ENCODE measurements around the gene BFSP1. TPM values are rescaled to one million over a fixed set of nuclear protein-coding genes. Genes with fewer than 3 reads are reported as not detected.
A peak's percentile ranks its signal among the peaks of the same experiment; 100 is the strongest.

BFSP1 gene
- total RNA-seq = 0.84 TPM

GRCh38 chr20:17530716-17531664 is at the start of gene BFSP1:
Gene BFSP1, minus strand, starts transcription at chr20:17531379. Its CDS starts 50 bp downstream, at chr20:17531329.
- H3K4me3 ChIP-seq (ENCODE audit: low read length) = peak within 1 kb of the TSS; percentile 17
- H3K27me3 ChIP-seq (ENCODE audit: insufficient read depth, low read length) = peaks cover 17% of the 10 kb centered on the region
- H3K9me3 ChIP-seq (ENCODE audit: low read depth, low read length) = no peaks in the 10 kb centered on the region
- peaks cover 14% of the 10 kb centered on the region for H3K4me1 ChIP-seq (ENCODE audit: insufficient read depth, low read length)

GRCh38 chr20:17580895-17581294 is 49.7 kb upstream of the BFSP1 start:
- no peaks in the 10 kb centered on the region for H3K27me3 ChIP-seq (ENCODE audit: insufficient read depth, low read length)
- H3K4me3 ChIP-seq (ENCODE audit: low read length) = no peak overlapping the region
- H3K4me1 ChIP-seq (ENCODE audit: insufficient read depth, low read length) = no peaks in the 10 kb centered on the region
- H3K9me3 ChIP-seq (ENCODE audit: low read depth, low read length) = no peaks in the 10 kb centered on the region

GRCh38 chr20:17579369-17580039 is 48.3 kb upstream of the BFSP1 start:
- Histone ChIP-seq H3K4me1 (ENCODE audit: insufficient read depth, low read length) (no peaks in the 10 kb centered on the region), H3K27me3 (ENCODE audit: insufficient read depth, low read length) (no peaks in the 10 kb centered on the region), H3K4me3 (ENCODE audit: low read length) (no peak overlapping the region), H3K9me3 (ENCODE audit: low read depth, low read length) (no peaks in the 10 kb centered on the region)

GRCh38 chr20:17576215-17576614 is 45.0 kb upstream of the BFSP1 start:
- H3K4me3 ChIP-seq (ENCODE audit: low read length) = no peak overlapping the region
- no peaks in the 10 kb centered on the region for H3K4me1 ChIP-seq (ENCODE audit: insufficient read depth, low read length)
- H3K9me3 ChIP-seq (ENCODE audit: low read depth, low read length) = no peaks in the 10 kb centered on the region
- no peaks in the 10 kb centered on the region for H3K27me3 ChIP-seq (ENCODE audit: insufficient read depth, low read length)

GRCh38 chr20:17573463-17573862 is 42.3 kb upstream of the BFSP1 start:
- H3K4me1 ChIP-seq (ENCODE audit: insufficient read depth, low read length) = peaks cover 13% of the 10 kb centered on the region
- H3K4me3 ChIP-seq (ENCODE audit: low read length) = no peak overlapping the region
- peaks cover 6% of the 10 kb centered on the region for H3K27me3 ChIP-seq (ENCODE audit: insufficient read depth, low read length)
- no peaks in the 10 kb centered on the region for H3K9me3 ChIP-seq (ENCODE audit: low read depth, low read length)

- H3K9me3 ChIP-seq (ENCODE audit: low read depth, low read length) = no peaks in the 10 kb centered on the region
- peaks cover 11% of the 10 kb centered on the region for H3K27me3 ChIP-seq (ENCODE audit: insufficient read depth, low read length)
- H3K4me3 ChIP-seq (ENCODE audit: low read length) = no peak overlapping the region
- H3K4me1 ChIP-seq (ENCODE audit: insufficient read depth, low read length) = peaks cover 13% of the 10 kb centered on the region
Observed at GRCh38 chr20:17572034-17572638, 41.0 kb upstream of the BFSP1 start.

GRCh38 chr20:17571153-17571527 is 40.0 kb upstream of the BFSP1 start:
- peaks cover 13% of the 10 kb centered on the region for H3K4me1 ChIP-seq (ENCODE audit: insufficient read depth, low read length)
- H3K9me3 ChIP-seq (ENCODE audit: low read depth, low read length) = no peaks in the 10 kb centered on the region
- peaks cover 11% of the 10 kb centered on the region for H3K27me3 ChIP-seq (ENCODE audit: insufficient read depth, low read length)
- peak overlapping the region; percentile 85 for H3K4me3 ChIP-seq (ENCODE audit: low read length)

GRCh38 chr20:17570347-17571152 is 39.4 kb upstream of the BFSP1 start:
- H3K4me3 ChIP-seq (ENCODE audit: low read length) = peak overlapping the region; percentile 85
- H3K4me1 ChIP-seq (ENCODE audit: insufficient read depth, low read length) = peaks cover 13% of the 10 kb centered on the region
- peaks cover 11% of the 10 kb centered on the region for H3K27me3 ChIP-seq (ENCODE audit: insufficient read depth, low read length)
- H3K9me3 ChIP-seq (ENCODE audit: low read depth, low read length) = no peaks in the 10 kb centered on the region

- peak within 1 kb of the TSS; percentile 85 for H3K4me3 ChIP-seq (ENCODE audit: low read length)
- peaks cover 11% of the 10 kb centered on the region for H3K27me3 ChIP-seq (ENCODE audit: insufficient read depth, low read length)
- H3K4me1 ChIP-seq (ENCODE audit: insufficient read depth, low read length) = peaks cover 13% of the 10 kb centered on the region
- H3K9me3 ChIP-seq (ENCODE audit: low read depth, low read length) = no peaks in the 10 kb centered on the region
Observed at GRCh38 chr20:17569616-17570346, 38.6 kb upstream of the BFSP1 start, which contains the start of gene DSTN. Gene DSTN, plus strand, starts transcription at chr20:17570075. Its CDS starts 134 bp downstream, at chr20:17570209.

- Histone ChIP-seq H3K4me1 (ENCODE audit: insufficient read depth, low read length) (peaks cover 13% of the 10 kb centered on the region), H3K27me3 (ENCODE audit: insufficient read depth, low read length) (peaks cover 11% of the 10 kb centered on the region), H3K4me3 (ENCODE audit: low read length) (no peak overlapping the region), H3K9me3 (ENCODE audit: low read depth, low read length) (no peaks in the 10 kb centered on the region)
Observed at GRCh38 chr20:17568972-17569521, 37.9 kb upstream of the BFSP1 start.

GRCh38 chr20:17568045-17568788 is 37.0 kb upstream of the BFSP1 start:
- Histone ChIP-seq H3K4me3 (ENCODE audit: low read length) (no peak overlapping the region), H3K4me1 (ENCODE audit: insufficient read depth, low read length) (peaks cover 13% of the 10 kb centered on the region)

GRCh38 chr20:17566345-17566744 is 35.2 kb upstream of the BFSP1 start:
- Histone ChIP-seq H3K4me3 (ENCODE audit: low read length) (no peak overlapping the region), H3K4me1 (ENCODE audit: insufficient read depth, low read length) (peaks cover 13% of the 10 kb centered on the region), H3K9me3 (ENCODE audit: low read depth, low read length) (no peaks in the 10 kb centered on the region), H3K27me3 (ENCODE audit: insufficient read depth, low read length) (peaks cover 11% of the 10 kb centered on the region)

More at GRCh38 chr20:17568045-17568788, 37.0 kb upstream of the BFSP1 start:
- Histone ChIP-seq H3K27me3 (ENCODE audit: insufficient read depth, low read length) (peaks cover 11% of the 10 kb centered on the region), H3K9me3 (ENCODE audit: low read depth, low read length) (no peaks in the 10 kb centered on the region)

GRCh38 chr20:17565169-17565845 is 34.1 kb upstream of the BFSP1 start:
- H3K4me1 ChIP-seq (ENCODE audit: insufficient read depth, low read length) = peaks cover 6% of the 10 kb centered on the region
- no peaks in the 10 kb centered on the region for H3K9me3 ChIP-seq (ENCODE audit: low read depth, low read length)
- peaks cover 11% of the 10 kb centered on the region for H3K27me3 ChIP-seq (ENCODE audit: insufficient read depth, low read length)
- no peak overlapping the region for H3K4me3 ChIP-seq (ENCODE audit: low read length)
